Measurements from ENCODE around the gene AFMID. TPM values are rescaled to one million over a fixed set of nuclear protein-coding genes. Genes with fewer than 3 reads are reported as not detected.

AFMID gene
- total RNA-seq, 2 donors from 2014 or later, result 78.9 to 94.6 TPM

DNA sequence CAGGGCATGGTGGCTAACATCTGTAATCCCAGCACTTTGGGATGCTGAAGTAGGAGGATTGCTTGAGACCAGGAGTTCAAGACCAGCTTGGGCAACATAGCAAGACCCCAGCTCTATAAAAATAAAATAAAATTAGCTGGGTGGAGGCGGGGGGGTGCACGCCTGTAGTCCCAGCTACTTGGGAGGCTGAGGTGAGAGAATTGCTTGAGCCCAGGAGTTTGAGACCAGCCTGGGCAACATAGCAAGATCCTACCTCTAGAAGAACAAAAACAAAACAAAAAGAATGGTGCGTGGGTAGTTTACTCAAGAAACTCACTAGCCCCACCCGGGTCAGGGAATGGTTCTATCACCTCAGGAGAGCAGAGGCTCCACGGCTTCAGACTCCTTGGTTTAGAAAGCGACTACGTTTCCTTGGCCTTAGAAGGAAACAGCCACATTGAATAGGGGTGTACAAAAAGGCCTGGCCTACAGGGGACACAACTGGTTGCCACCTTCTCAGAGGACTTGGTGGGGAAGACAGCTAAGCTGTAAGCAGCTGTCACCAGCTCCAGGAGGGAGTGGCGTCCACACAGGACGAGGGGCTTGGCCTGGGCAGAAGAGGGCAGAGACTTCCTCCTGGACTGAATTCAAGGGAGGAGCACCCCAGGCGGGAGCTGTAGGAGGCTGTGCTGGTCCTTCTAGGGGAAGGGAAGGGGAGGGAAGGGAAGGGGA, 1.0 kb upstream of the AFMID start:
- 52 to 60% methylated on average over 7 to 10 of the region's 10 CpGs for WGBS, 2 donors
- H3K4me3 ChIP-seq, result no peak overlapping the region
- H3K27me3 ChIP-seq, result no peaks in the 10 kb centered on the region
- peaks cover 90% of the 10 kb centered on the region for H3K4me1 ChIP-seq
- intact Hi-C loops (cut with DNase I), result no loop called here
- no peaks in the 10 kb centered on the region for H3K9me3 ChIP-seq
- TF ChIP-seq POLR2A (IDR thresholded peaks at IDR 0.05), result no peak
- TF ChIP-seq, protein P1, sequence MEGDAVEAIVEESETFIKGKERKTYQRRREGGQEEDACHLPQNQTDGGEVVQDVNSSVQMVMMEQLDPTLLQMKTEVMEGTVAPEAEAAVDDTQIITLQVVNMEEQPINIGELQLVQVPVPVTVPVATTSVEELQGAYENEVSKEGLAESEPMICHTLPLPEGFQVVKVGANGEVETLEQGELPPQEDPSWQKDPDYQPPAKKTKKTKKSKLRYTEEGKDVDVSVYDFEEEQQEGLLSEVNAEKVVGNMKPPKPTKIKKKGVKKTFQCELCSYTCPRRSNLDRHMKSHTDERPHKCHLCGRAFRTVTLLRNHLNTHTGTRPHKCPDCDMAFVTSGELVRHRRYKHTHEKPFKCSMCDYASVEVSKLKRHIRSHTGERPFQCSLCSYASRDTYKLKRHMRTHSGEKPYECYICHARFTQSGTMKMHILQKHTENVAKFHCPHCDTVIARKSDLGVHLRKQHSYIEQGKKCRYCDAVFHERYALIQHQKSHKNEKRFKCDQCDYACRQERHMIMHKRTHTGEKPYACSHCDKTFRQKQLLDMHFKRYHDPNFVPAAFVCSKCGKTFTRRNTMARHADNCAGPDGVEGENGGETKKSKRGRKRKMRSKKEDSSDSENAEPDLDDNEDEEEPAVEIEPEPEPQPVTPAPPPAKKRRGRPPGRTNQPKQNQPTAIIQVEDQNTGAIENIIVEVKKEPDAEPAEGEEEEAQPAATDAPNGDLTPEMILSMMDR (IDR thresholded peaks at IDR 0.05), result no peak
- DNase-seq (peak in 1 of 4 donors; percentile 50), ATAC-seq (no peak)
- no peaks in the 10 kb centered on the region for H3K36me3 ChIP-seq (replicated peaks in 1 of 2; ENCODE audit: insufficient read depth in 1 of 2, low read depth in 2 of 2)
- peak overlapping the region in 3 of 4 donors; percentile 62 to 89 (median 85) for H3K27ac ChIP-seq

GRCh38 chr17:78196716-78197115, 9.6 kb downstream of the AFMID start:
- Histone ChIP-seq H3K9me3 (no peaks in the 10 kb centered on the region), H3K27ac (peak overlapping the region; percentile 45 to 92 (median 88)), H3K36me3 (replicated peaks in 1 of 2; ENCODE audit: insufficient read depth in 1 of 2, low read depth in 2 of 2) (peaks cover 0 to 6% of the 10 kb centered on the region in 2 donors), H3K4me1 (peaks cover 48% of the 10 kb centered on the region), H3K27me3 (no peaks in the 10 kb centered on the region), H3K4me3 (no peak overlapping the region)
- TF ChIP-seq, protein P1 (IDR thresholded peaks at IDR 0.05), result no peak
- no peak for TF ChIP-seq POLR2A (IDR thresholded peaks at IDR 0.05)
- intact Hi-C loops (cut with DNase I), result no loop called here
- ATAC-seq (no peak), DNase-seq (no peak)
- WGBS, 2 donors, result 74 to 75% methylated on average over 5 of the region's 5 CpGs

GRCh38 chr17:78197147-78197832, 10.1 kb downstream of the AFMID start:
- H3K4me3 ChIP-seq, result no peak overlapping the region
- H3K9me3 ChIP-seq, result no peaks in the 10 kb centered on the region
- H3K27me3 ChIP-seq, result no peaks in the 10 kb centered on the region
- peaks cover 0 to 4% of the 10 kb centered on the region in 2 donors for H3K36me3 ChIP-seq (replicated peaks in 1 of 2; ENCODE audit: insufficient read depth in 1 of 2, low read depth in 2 of 2)
- intact Hi-C loops (cut with DNase I), result no loop called here
- H3K4me1 ChIP-seq, result peaks cover 48% of the 10 kb centered on the region
- ATAC-seq, result no peak
- H3K27ac ChIP-seq, result peak overlapping the region; percentile 45 to 92 (median 88)
- DNase-seq, result peak in 3 of 4 donors; percentile 56 to 76 (median 69)
- TF ChIP-seq POLR2A (IDR thresholded peaks at IDR 0.05), result no peak
- TF ChIP-seq, protein P1 (IDR thresholded peaks at IDR 0.05), result no peak
- 34 to 52% methylated on average over 9 of the region's 9 CpGs for whole genome bisulfite sequencing, 2 donors

DNA sequence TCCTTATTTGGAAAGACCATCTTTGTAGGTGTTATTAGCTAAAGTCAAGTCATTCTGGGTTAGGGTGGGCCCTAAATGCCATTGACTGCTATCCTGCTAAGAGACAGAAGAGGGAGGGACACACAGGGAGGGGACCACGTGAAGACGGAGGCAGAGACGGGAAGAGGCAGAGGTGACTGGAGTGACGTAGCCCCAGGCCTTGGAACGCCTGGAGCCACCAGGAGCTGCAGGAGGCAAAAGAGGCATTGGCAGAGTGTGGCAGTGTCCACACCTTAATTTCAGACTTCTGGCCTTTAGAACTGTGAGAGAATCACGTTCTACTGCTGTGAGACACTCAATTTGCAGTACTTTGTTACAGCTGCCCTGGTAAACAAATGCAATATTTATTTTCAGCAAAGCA, 13.3 kb downstream of the AFMID start:
- ATAC-seq, result no peak
- TF ChIP-seq, protein P1 (IDR thresholded peaks at IDR 0.05), result no peak
- no peak for TF ChIP-seq POLR2A (IDR thresholded peaks at IDR 0.05)
- peaks cover 0 to 10% of the 10 kb centered on the region in 2 donors for H3K36me3 ChIP-seq (replicated peaks in 1 of 2; ENCODE audit: insufficient read depth in 1 of 2, low read depth in 2 of 2)
- intact Hi-C loops (cut with DNase I), result no loop called here
- peaks cover 48% of the 10 kb centered on the region for H3K4me1 ChIP-seq
- H3K27me3 ChIP-seq, result no peaks in the 10 kb centered on the region
- 92 to 94% methylated on average over 6 of the region's 6 CpGs for WGBS, 2 donors
- DNase-seq, result no peak
- no peak overlapping the region for H3K4me3 ChIP-seq
- no peaks in the 10 kb centered on the region for H3K9me3 ChIP-seq
- H3K27ac ChIP-seq, result no peak overlapping the region

All from body of pancreas (tissue), 4 donors.